GM19372 (cell line): Measurements from ENCODE around the gene AS3MT.
"Not testable (repeated sequence)": the region's sequence is repeated elsewhere in the genome, so short reads cannot be mapped to it uniquely, and the experiment has no call there.

Experiments
- ATAC-seq: cut with Tn5 transposase; IDR thresholded peaks from one replicate; pipeline ENCODE4 v1.9.1; 2021; ENCODE audit warnings: mild to moderate bottlenecking, low read depth, moderate library complexity; ENCODE audit not compliant: unreplicated experiment

The AS3MT gene

GRCh38 chr10:102869258-102870198 lies at the start of gene AS3MT:
Gene AS3MT, plus strand, starts transcription at chr10:102869470. Its CDS starts 123 bp downstream, at chr10:102869593.
- no peak for ATAC-seq

- ATAC-seq, result not testable (repeated sequence)
Observed at GRCh38 chr10:102820008-102820407, 49.3 kb upstream of the AS3MT start.

GRCh38 chr10:102822222-102822621 lies 47.0 kb upstream of the AS3MT start:
- ATAC-seq, result no peak

GRCh38 chr10:102824664-102825063 lies 44.6 kb upstream of the AS3MT start:
- no peak for ATAC-seq

DNA sequence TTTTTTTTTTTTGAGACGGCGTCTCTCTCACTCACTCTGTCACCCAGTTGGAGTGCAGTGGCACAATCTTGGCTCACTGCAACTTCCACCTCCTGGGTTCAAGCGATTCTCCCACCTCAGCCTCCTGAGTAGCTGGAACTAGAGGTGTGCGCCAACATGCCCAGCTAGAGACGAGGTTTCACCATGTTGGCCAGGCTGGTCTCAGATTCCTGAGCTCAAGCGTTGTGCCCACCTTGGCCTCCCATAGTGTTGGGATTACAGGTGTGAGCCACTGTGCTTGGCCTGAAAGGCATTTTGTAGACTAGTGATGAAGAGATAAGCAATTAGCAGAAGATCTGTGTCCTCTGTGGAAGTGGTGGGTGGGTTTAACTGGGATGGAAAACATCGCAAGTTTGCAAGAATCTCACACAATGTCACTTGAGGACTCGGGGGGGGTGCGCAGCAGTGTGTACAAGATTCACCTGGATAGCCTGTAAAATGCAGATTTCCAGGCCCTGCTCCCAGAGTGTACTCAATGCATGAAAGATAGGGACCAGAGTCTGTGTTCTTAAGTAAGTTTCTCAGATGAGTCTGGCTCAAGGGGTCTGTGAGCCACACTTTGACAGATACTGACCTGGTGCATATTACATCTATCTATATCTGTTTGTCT lies 43.0 kb upstream of the AS3MT start:
- ATAC-seq, result no peak

DNA sequence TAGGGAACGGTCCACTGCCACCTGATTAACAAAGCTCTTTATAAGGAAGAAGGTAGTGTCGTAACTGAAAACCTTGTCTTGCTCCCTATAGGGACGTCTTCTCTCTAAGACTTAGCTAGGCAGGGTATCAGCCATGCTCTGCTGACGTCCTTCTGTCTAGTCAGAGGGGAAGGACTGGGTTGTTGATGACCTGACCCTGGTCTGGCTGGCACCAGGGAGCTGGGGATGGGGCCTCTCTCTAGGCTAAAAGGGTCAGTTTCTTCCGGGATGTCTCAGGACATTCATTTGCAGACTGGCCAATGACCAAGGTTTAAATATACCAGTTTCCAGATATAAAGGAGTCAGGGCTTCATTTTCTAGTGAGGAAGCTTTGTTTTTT lies 41.7 kb upstream of the AS3MT start:
- ATAC-seq, result no peak

- ATAC-seq, result no peak
Observed at GRCh38 chr10:102831322-102832071, 37.8 kb upstream of the AS3MT start.

DNA sequence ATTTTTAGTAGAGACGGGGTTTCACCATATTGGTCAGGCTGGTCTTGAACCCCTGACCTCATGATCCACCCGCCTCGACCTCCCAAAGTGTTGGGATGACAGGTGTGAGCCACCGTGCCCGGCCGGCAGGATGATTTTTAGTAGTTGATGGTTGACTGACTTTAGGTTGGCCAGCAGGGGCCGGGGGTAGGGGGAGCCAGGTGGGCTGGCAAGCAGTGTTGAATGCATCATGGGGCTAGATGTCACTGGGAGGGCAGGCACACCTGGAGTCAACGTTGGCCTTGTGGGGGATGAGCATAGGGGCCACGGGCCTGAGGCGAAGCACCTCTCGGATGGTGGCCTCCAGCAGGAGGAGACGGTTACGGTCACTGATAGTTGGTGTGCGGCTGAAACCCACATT lies 37.0 kb upstream of the AS3MT start:
- no peak for ATAC-seq

DNA sequence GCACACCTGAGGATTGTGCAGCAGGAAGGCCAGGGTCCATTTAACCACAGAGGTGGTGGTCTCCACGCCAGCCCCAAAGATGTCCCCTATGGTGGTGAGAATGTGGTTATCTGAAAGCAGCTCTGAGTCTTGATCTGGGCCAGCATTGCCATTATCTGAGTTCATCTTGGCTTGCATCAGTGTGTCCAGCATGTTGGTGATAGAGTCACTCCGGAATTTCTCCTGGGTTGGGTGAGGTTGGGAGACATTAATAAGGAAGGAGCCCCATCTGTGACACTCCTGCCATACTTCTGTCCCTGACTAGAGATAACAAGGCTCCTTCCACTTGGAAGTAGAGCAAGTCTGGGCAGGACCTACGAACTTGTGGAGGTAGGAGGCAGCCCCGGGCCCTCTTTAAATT lies 36.3 kb upstream of the AS3MT start:
- no peak for ATAC-seq

GRCh38 chr10:102834143-102834542 lies 35.1 kb upstream of the AS3MT start:
- no peak for ATAC-seq

DNA sequence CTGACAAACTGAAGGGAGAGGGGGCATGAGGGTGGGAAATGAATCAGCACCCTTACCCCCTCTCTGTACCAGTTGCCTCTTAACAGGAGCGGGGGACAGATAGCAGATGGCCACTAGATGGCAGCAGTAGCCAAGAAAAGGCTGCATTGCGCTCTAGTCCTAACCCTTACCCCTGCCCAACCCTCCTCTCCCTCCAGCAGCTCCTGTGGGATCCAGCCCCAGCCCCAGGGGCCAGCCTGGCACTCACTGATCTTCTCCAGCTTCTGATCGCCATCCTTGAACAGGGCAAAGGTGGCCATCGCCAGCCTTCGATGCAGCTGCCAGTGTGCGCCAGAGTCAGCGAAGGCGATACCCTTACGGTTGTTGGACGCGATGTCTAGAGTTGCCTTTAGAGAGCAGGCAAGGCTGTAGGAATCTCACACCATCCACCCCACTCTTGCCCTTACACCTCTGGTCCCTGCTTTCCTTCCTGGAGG lies 34.2 kb upstream of the AS3MT start:
- ATAC-seq, result no peak

DNA sequence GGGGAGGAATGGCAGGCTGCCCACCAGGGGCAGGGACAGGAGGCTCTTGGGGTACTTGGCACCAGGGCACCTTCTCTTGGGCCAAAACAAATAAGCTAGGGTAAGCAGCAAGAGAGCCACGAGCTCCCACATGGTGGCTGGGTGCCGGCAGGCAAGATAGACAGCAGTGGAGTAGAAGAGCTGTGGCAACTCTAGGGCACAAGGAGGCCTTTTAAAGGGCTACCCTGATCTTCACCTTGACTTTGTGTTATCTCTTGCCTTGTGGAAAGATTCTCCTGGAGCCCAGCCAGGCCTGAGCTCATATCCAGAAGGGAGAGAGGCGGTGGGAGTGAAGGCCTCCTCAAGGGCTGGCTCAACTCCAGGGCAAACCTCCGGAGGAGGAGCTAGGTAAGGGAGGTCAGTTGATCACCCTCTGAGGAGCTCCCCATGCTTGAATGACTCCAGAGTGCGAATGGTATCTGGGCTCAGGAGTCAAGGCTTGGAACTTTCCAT lies 32.0 kb upstream of the AS3MT start, which contains the start of gene CYP17A1:
Gene CYP17A1 (minus strand): TSS at position 184 of the 492 bp plus-strand sequence. CDS start 52 bp downstream, at position 132.
- no peak for ATAC-seq

DNA sequence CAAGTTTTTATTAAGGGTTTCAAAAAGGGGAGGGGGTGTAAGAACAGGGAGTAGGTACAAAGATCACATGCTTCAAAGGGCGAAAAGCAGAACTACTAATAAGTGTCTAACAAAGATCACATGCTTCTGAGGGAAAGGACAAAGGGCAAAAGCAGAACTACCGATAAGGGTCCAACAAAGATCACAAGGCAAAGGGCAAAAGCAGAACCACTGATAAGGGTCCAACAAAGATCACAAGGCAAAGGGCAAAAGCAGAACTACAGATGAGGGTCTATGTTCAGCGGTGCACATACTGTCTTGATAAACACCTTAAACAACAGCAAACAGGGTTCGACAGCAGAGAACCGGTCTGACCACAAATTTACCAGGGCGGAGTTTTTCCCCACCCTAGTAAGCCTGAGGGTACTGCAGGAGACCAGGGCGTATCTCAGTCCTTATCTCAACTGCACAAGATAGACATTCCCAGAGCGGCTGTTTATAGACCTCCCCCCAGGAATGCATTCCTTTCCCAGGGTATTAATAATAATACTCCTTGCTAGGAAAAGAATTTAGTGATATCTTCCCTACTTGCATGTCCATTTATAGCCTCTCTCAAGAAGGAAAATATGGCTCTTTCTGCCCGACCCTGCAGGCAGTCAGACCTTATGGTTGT lies 30.9 kb upstream of the AS3MT start:
- not testable (repeated sequence) for ATAC-seq

- no peak for ATAC-seq
Observed at GRCh38 chr10:102841827-102842345, 27.4 kb upstream of the AS3MT start.

DNA sequence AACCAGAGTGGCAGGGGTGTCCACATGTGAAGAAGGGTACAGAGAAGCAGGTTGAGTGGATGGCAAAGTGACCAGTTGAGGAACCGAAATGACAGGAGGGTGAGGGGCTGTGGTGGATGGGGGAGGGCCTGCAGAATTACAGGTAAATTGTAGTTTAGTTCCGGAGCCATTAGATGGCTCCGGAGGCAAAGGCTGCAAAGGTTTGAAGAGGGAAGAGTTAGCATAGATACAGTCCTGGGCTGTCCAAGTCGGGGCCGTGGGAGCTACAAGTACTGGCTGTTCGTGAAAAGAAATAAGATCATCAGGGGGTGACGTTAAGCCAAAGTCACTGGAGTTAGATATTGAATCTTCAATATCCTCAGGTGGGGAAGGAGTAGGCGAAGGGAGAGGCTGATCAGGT lies 26.1 kb upstream of the AS3MT start:
- not testable (repeated sequence) for ATAC-seq

DNA sequence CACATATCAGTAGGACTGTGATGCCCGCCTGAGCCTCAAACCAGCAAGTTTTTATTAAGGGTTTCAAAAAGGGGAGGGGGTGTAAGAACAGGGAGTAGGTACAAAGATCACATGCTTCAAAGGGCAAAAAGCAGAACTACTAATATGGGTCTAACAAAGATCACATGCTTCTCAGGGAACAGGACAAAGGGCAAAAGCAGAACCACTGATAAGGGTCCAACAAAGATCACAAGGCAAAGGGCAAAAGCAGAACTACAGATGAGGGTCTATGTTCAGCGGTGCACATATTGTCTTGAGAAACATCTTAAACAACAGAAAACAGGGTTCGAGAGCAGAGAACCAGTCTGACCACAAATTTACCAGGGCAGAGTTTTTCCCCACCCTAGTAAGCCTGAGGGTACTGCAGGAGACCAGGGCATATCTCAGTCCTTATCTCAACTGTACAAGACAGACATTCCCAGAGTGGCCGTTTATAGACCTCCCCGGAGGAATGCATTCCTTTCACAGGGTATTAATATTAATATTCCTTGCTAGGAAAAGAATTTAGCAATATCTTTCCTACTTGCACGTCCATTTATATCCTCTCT lies 25.0 kb upstream of the AS3MT start:
- not testable (repeated sequence) for ATAC-seq

- no peak for ATAC-seq
Observed at GRCh38 chr10:102845352-102845902, 23.8 kb upstream of the AS3MT start.

- no peak for ATAC-seq
Observed at GRCh38 chr10:102850025-102850518, 19.2 kb upstream of the AS3MT start.

DNA sequence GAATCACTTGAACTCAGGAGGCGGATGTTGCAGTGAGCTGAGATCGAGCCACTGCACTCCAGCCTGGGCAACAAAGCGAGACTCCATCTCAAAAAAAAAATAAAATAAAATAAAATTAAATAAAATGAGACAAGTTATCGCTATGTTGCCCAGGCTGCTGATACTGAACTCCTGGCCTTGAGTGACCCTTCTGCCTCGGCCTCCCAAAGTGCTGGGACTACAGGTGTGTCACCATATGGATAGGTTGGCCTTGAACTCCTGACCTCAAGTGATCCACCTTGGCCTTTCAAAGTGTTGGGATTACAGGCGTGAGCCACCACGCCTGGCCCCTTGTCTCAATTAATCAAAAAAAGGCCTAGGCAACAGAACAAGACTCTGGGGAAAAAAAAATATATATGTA lies 16.0 kb upstream of the AS3MT start:
- ATAC-seq, result not testable (repeated sequence)
